K562 (cell line): ENCODE measurements around the gene MEOX2. TPM values are rescaled to one million over a fixed set of nuclear protein-coding genes. Genes with fewer than 3 reads are reported as not detected.

ENCODE experiments used
- ESRRA ChIP-seq: fragments of 450-650 bp; IDR thresholded peaks from 2 replicates; pipeline ENCODE4 v1.6.1; 2014; ENCODE audit warnings: low read depth, mild to moderate bottlenecking, moderate library complexity, borderline replicate concordance
- POLR2AphosphoS2 ChIP-seq: IDR thresholded peaks from 2 replicates; pipeline ENCODE4 v1.6.1; 2012; ENCODE audit warnings: low read length, improper control_type of control experiment
- SNIP1 ChIP-seq: fragments of 450-650 bp; IDR thresholded peaks from 2 replicates; pipeline ENCODE4 v1.7.1; 2017; ENCODE audit warnings: low read depth, mild to moderate bottlenecking
- ZSCAN29 ChIP-seq: fragments of 450-650 bp; IDR thresholded peaks from 2 replicates; pipeline ENCODE4 v1.6.1; 2017
- polyA plus RNA-seq, 8 experiments: library from polyadenylated mRNA; depleted of rRNA in 4 of 8; stranded (reverse) in 5 of 8; unstranded in 3 of 8; fragments of >200 nt; fragmentation: Nextera tagmentation in 2 of 8; fragmentation: Illumina TruSeq in 1 of 8; extraction: Ambion mirVana in 2 of 8; extraction: Trizol in 1 of 8; gene quantifications; 2 replicates each; pipeline versions ENCODE4 v1.2.1 to v1.2.3, GENCODE V29; 2011 to 2014; ENCODE audit warnings: inconsistent platforms in 1 of 8, missing spikeins in 1 of 8
- total RNA-seq, 7 experiments: library from RNA; depleted of rRNA in 6 of 7; stranded (reverse); fragments of >200 nt in 6 of 7; fragmentation: Illumina TruSeq in 2 of 7; extraction: Trizol in 2 of 7; gene quantifications; 2 replicates each; pipeline versions ENCODE4 v1.2.1 to v1.2.3, GENCODE V29; 2011 to 2021; ENCODE audit warnings: low replicate concordance in 1 of 7
- TF ChIP-seq, protein P1 (sequence below): fragments of 450-650 bp; IDR thresholded peaks from 2 replicates; pipeline ENCODE4 v1.6.1; 2016; ENCODE audit warnings: mild to moderate bottlenecking
- TF ChIP-seq, protein P2 (sequence below): sonication (generic); IDR thresholded peaks from 2 replicates; pipeline ENCODE4 v1.6.1; 2016
- TF ChIP-seq, protein P3 (sequence below): fragments of 250-450 bp; sonication (Bioruptor Pico); IDR thresholded peaks from 2 replicates; pipeline ENCODE4 v1.5.0; 2021; ENCODE audit warnings: mild to moderate bottlenecking, moderate library complexity
- TF ChIP-seq, protein P4 (sequence below): fragments of 200-800 bp; sonication (Bioruptor generic); IDR thresholded peaks from 2 replicates; pipeline ENCODE4 v1.6.1; 2017; ENCODE audit warnings: missing genetic modification characterization, missing compliant biosample characterization

The MEOX2 gene
- total and polyA plus RNA-seq, 9 of the 15 experiments (the other 6 are each of a cell fraction or from before 2014, with no cell fraction given): not detected

DNA sequence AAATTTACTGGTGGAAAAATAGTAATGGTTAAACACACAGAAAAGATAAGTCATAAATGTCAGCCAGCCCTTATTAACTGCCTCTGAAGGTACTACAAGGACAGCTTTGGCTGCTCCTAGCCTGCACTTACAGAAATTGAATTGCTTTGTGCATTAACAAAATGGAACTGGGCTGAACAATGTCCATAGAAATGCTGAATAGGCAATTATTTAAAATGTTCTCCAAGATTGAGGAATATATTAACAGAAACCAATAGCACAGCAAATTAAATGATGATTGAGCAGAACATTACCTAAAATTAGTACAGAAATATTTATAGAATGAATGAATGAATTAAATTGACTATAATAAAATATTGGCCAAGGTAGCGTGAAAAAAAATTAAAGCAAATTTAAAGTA, 82.3 kb downstream of the MEOX2 start (continued):
- TF ChIP-seq, protein P1, sequence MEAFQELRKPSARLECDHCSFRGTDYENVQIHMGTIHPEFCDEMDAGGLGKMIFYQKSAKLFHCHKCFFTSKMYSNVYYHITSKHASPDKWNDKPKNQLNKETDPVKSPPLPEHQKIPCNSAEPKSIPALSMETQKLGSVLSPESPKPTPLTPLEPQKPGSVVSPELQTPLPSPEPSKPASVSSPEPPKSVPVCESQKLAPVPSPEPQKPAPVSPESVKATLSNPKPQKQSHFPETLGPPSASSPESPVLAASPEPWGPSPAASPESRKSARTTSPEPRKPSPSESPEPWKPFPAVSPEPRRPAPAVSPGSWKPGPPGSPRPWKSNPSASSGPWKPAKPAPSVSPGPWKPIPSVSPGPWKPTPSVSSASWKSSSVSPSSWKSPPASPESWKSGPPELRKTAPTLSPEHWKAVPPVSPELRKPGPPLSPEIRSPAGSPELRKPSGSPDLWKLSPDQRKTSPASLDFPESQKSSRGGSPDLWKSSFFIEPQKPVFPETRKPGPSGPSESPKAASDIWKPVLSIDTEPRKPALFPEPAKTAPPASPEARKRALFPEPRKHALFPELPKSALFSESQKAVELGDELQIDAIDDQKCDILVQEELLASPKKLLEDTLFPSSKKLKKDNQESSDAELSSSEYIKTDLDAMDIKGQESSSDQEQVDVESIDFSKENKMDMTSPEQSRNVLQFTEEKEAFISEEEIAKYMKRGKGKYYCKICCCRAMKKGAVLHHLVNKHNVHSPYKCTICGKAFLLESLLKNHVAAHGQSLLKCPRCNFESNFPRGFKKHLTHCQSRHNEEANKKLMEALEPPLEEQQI: no peak
- TF ChIP-seq SNIP1: no peak
- TF ChIP-seq, protein P2, sequence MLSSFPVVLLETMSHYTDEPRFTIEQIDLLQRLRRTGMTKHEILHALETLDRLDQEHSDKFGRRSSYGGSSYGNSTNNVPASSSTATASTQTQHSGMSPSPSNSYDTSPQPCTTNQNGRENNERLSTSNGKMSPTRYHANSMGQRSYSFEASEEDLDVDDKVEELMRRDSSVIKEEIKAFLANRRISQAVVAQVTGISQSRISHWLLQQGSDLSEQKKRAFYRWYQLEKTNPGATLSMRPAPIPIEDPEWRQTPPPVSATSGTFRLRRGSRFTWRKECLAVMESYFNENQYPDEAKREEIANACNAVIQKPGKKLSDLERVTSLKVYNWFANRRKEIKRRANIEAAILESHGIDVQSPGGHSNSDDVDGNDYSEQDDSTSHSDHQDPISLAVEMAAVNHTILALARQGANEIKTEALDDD: no peak
- no peak for TF ChIP-seq POLR2AphosphoS2
- TF ChIP-seq ZSCAN29: no peak
- TF ChIP-seq, protein P3, sequence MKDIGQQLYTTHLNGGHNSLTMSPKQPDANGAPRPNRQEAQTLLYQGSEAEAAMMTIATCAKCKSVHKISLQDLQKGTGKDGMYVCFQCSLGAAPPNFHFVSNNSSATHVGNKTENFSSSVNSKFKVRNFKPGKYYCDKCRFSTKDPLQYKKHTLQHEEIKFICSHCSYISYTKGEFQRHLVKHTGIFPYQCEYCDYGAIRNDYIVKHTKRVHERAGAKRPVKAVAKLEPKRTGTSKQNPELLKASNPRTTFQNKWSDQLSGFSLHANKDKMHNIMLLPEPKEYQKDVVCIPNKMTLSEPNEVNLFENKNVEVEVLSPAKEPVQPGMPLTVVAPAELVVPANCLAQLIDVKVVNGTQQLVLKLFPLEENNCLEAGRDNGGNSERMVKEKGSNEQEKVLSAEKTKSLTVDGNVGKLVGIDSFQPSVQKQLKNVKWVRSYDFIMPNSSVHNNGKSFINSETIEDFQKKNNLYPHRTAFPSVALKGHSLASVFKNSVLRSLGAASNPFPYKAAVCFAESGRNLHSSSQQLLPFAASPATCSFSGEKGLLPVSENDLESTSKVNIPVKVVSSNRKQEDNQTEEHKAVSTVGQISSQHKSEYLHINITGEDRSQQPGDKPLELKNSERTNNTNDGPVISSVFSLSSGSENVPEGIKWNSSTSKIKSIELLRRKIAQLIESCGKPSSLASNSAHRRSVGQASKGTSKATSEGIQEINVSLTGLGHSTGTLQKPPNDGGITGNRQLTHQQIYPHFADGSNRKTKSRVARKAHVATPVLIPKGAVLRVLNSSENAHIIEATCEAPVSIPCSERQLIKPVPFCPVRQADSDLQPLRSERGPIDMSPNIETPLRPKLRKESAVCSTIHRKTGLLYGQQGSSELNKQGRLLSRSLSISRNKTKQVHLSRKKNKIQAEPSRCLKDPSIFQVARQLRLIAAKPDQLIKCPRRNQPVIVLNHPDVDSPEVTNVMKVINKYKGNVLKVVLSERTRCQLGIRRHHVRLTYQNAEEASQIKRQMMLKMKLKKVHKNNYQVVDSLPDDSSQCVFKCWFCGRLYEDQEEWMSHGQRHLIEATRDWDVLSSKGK (CRISPR knock-in tag): no peak
- no peak for TF ChIP-seq ESRRA
- TF ChIP-seq, protein P4, sequence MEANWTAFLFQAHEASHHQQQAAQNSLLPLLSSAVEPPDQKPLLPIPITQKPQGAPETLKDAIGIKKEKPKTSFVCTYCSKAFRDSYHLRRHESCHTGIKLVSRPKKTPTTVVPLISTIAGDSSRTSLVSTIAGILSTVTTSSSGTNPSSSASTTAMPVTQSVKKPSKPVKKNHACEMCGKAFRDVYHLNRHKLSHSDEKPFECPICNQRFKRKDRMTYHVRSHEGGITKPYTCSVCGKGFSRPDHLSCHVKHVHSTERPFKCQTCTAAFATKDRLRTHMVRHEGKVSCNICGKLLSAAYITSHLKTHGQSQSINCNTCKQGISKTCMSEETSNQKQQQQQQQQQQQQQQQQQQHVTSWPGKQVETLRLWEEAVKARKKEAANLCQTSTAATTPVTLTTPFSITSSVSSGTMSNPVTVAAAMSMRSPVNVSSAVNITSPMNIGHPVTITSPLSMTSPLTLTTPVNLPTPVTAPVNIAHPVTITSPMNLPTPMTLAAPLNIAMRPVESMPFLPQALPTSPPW: no peak
